GM12873 (cell line): ENCODE measurements around the gene ADAMTSL5.

ENCODE experiments used
- TF ChIP-seq, protein P1 (sequence below): IDR thresholded peaks from 2 replicates; pipeline ENCODE4 v1.5.1; 2012; ENCODE audit warnings: low read depth, mild to moderate bottlenecking, moderate library complexity, low read length, control low read depth; ENCODE audit not compliant: insufficient read depth; ENCODE audit errors: missing control alignments

Gene ADAMTSL5

GRCh38 chr19:1472231-1473084 lies 40.4 kb downstream of the ADAMTSL5 start:
- TF ChIP-seq, protein P1, sequence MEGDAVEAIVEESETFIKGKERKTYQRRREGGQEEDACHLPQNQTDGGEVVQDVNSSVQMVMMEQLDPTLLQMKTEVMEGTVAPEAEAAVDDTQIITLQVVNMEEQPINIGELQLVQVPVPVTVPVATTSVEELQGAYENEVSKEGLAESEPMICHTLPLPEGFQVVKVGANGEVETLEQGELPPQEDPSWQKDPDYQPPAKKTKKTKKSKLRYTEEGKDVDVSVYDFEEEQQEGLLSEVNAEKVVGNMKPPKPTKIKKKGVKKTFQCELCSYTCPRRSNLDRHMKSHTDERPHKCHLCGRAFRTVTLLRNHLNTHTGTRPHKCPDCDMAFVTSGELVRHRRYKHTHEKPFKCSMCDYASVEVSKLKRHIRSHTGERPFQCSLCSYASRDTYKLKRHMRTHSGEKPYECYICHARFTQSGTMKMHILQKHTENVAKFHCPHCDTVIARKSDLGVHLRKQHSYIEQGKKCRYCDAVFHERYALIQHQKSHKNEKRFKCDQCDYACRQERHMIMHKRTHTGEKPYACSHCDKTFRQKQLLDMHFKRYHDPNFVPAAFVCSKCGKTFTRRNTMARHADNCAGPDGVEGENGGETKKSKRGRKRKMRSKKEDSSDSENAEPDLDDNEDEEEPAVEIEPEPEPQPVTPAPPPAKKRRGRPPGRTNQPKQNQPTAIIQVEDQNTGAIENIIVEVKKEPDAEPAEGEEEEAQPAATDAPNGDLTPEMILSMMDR: no peak

GRCh38 chr19:1471515-1472160 lies 41.2 kb downstream of the ADAMTSL5 start:
- TF ChIP-seq, protein P1: no peak

GRCh38 chr19:1471010-1471514 lies 41.8 kb downstream of the ADAMTSL5 start:
- TF ChIP-seq, protein P1: no peak

GRCh38 chr19:1470305-1471009 lies 42.4 kb downstream of the ADAMTSL5 start:
- TF ChIP-seq, protein P1: no peak

GRCh38 chr19:1470055-1470304 lies 42.8 kb downstream of the ADAMTSL5 start:
- TF ChIP-seq, protein P1: no peak

DNA sequence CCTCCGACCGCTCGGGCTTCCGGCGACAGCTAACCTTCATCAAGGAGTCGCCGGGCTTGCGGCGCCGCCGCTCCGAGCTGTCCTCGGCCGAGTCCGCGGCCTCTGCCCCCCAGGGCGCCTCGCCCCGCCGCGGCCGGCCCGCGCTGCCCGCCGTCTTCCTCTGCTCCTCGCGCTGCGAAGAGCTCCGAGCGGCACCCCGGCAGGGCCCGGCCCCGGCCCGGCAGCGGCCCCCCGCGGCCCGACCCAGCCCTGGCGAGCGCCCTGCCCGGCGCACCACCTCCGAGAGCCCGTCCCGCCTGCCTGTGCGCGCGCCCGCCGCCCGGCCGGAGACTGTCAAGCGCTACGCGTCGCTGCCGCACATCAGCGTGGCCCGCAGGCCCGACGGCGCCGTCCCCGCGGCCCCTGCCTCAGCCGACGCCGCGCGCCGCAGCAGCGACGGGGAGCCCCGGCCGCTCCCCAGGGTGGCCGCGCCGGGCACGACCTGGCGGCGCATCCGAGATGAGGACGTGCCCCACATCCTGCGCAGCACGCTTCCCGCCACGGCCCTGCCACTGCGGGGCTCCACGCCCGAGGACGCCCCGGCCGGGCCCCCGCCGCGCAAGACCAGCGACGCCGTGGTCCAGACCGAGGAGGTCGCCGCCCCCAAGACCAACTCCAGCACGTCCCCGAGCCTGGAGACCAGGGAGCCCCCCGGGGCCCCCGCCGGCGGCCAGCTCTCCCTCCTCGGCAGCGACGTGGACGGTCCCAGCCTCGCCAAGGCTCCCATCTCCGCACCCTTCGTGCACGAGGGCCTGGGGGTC lies 43.4 kb downstream of the ADAMTSL5 start:
- TF ChIP-seq, protein P1: no peak

GRCh38 chr19:1468821-1469254 lies 44.0 kb downstream of the ADAMTSL5 start:
- TF ChIP-seq, protein P1: no peak
